PC-3 (cell line): ENCODE measurements around the gene TSHZ2. TPM values are rescaled to one million over a fixed set of nuclear protein-coding genes. Genes with fewer than 3 reads are reported as not detected.

Source experiments
- ATAC-seq: fragments of 200-7000 bp; cut with Tn5 transposase; 2 replicates; pipeline ENCODE4 v1.9.1; 2020; ENCODE audit warnings: mild to moderate bottlenecking, moderate library complexity
- BruUV-seq: library from RNA; stranded (reverse); fragments of 400-500 nt; replicated peaks from 2 replicates; lab custom pipeline; 2021; lab: Mats Ljungman, UMichigan
- CTCF ChIA-PET: fragments of 300-600 bp; sonication (Branson Sonifier 250); formaldehyde crosslinking; loops from one replicate; lab custom pipeline; 2022; ENCODE audit warnings: antibody characterized with exemption; lab: Charles Lee
- POLR2A ChIA-PET: fragments of 300-600 bp; sonication (Branson Sonifier 250); formaldehyde crosslinking; loops from one replicate; lab custom pipeline; 2022; ENCODE audit warnings: antibody characterized with exemption; ENCODE audit not compliant: unreplicated experiment; lab: Charles Lee
- DNase-seq: peaks from one replicate; pipeline ENCODE4 v3.0.0-alpha.2; 2015
- H2AFZ ChIP-seq: fragments of 300-600 bp; sonication (generic); 2 replicates; pipeline ENCODE4 v1.6.0; 2016; ENCODE audit warnings: antibody characterized with exemption, low read length
- H3F3A ChIP-seq: fragments of 300-600 bp; sonication (generic); one replicate; pipeline ENCODE4 v1.6.0; 2017; ENCODE audit warnings: antibody characterized with exemption, low read length, control low read depth, mild to moderate bottlenecking; ENCODE audit not compliant: unreplicated experiment
- H3K27ac ChIP-seq: fragments of 300-600 bp; sonication (generic); 2 replicates; pipeline ENCODE4 v1.5.1; 2016; ENCODE audit warnings: mild to moderate bottlenecking, low read length
- H3K27me3 ChIP-seq: fragments of 300-600 bp; sonication (generic); 2 replicates; pipeline ENCODE4 v1.6.1; 2016; ENCODE audit warnings: low read length, mixed read lengths
- H3K36me3 ChIP-seq: fragments of 300-600 bp; sonication (generic); 2 replicates; pipeline ENCODE4 v1.6.1; 2016; ENCODE audit warnings: low read depth, mixed run types, low read length, mixed read lengths
- H3K4me1 ChIP-seq: fragments of 300-600 bp; sonication (generic); 2 replicates; pipeline ENCODE4 v1.5.1; 2016; ENCODE audit warnings: low read length; ENCODE audit not compliant: insufficient read depth
- H3K4me2 ChIP-seq: fragments of 300-600 bp; sonication (generic); 2 replicates; pipeline ENCODE4 v1.6.0; 2016; ENCODE audit warnings: low read length
- H3K4me3 ChIP-seq: fragments of 300-600 bp; sonication (generic); 2 replicates; pipeline ENCODE4 v1.5.1; 2016; ENCODE audit warnings: mild to moderate bottlenecking, low read length, mixed read lengths
- H3K79me2 ChIP-seq: fragments of 300-600 bp; sonication (generic); 2 replicates; pipeline ENCODE4 v1.6.1; 2017; ENCODE audit warnings: low read length, mixed read lengths
- H3K9ac ChIP-seq: fragments of 300-600 bp; sonication (generic); 2 replicates; pipeline ENCODE4 v1.6.0; 2016; ENCODE audit warnings: mild to moderate bottlenecking, low read length
- H3K9me2 ChIP-seq: fragments of 300-600 bp; sonication (generic); replicated peaks from 2 replicates; pipeline ENCODE4 v1.6.1; 2016; ENCODE audit warnings: mixed run types, low read length, mixed read lengths
- H3K9me3 ChIP-seq: fragments of 300-600 bp; sonication (generic); 2 replicates; pipeline ENCODE4 v1.6.1; 2016; ENCODE audit warnings: low read length, mixed read lengths
- H4K20me1 ChIP-seq: fragments of 300-600 bp; sonication (generic); 2 replicates; pipeline ENCODE4 v1.6.1; 2016; ENCODE audit warnings: low read length, mixed read lengths
- CTCF ChIP-seq: fragments of 300-600 bp; sonication (generic); conservative IDR thresholded peaks from 2 replicates; pipeline ENCODE4 v1.5.1; 2017; ENCODE audit warnings: antibody characterized with exemption, low read depth, mild to moderate bottlenecking, low read length
- EZH2 ChIP-seq: fragments of 300-600 bp; sonication (generic); IDR thresholded peaks from one replicate; pipeline ENCODE4 v1.6.1; 2017; ENCODE audit warnings: antibody characterized with exemption, mild to moderate bottlenecking, low read length; ENCODE audit not compliant: unreplicated experiment
- EZH2phosphoT487 ChIP-seq: fragments of 300-600 bp; sonication (generic); IDR thresholded peaks from 2 replicates; pipeline ENCODE4 v1.6.1; 2018; ENCODE audit warnings: mild to moderate bottlenecking, antibody characterized with exemption, low read length, borderline replicate concordance
- intact Hi-C: fragments of 100-400 bp; cut with micrococcal nuclease; formaldehyde crosslinking; loops from 2 replicates; pipeline ENCODE4 v1.9.0; 2023
- total RNA-seq: library from RNA; depleted of rRNA; stranded (reverse); fragments of >200 nt; gene quantifications from 2 replicates; pipeline ENCODE4 v1.2.3, GENCODE V29; 2014

TSHZ2 gene
- total RNA-seq, 1 experiment from 2014 or later = not detected

GRCh38 chr20:53252002-53252401 lies 279.8 kb downstream of the TSHZ2 start:
- Histone ChIP-seq H3K9me2 (no peaks in the 10 kb centered on the region), H3K9me3 (no peaks in the 10 kb centered on the region), H3K4me2 (no peak overlapping the region), H3F3A (no peaks in the 10 kb centered on the region), H3K4me1 (no peaks in the 10 kb centered on the region), H3K27me3 (peaks cover 94% of the 10 kb centered on the region), H3K9ac (no peak overlapping the region), H3K27ac (no peak overlapping the region), H4K20me1 (no peaks in the 10 kb centered on the region), H3K36me3 (no peaks in the 10 kb centered on the region), H2AFZ (no peak overlapping the region), H3K4me3 (no peak overlapping the region), H3K79me2 (no peaks in the 10 kb centered on the region)
- ChIA-PET POLR2A (no interaction called here), CTCF (no interaction called here)
- DNase-seq (no peak), ATAC-seq (no peak)
- intact Hi-C loops = no loop called here
- BruUV-seq = no TSS peak
- TF ChIP-seq EZH2 = peak; percentile 20
- TF ChIP-seq CTCF = no peak
- TF ChIP-seq EZH2phosphoT487 = no peak

GRCh38 chr20:53253668-53254067 lies 281.5 kb downstream of the TSHZ2 start:
- Histone ChIP-seq H3K36me3 (no peaks in the 10 kb centered on the region), H3K9me2 (no peaks in the 10 kb centered on the region), H3K79me2 (no peaks in the 10 kb centered on the region), H3K4me2 (no peak overlapping the region), H4K20me1 (no peaks in the 10 kb centered on the region), H3K27me3 (peaks cover 98% of the 10 kb centered on the region), H3K4me3 (no peak overlapping the region), H3K9me3 (no peaks in the 10 kb centered on the region), H3F3A (no peaks in the 10 kb centered on the region), H3K9ac (no peak overlapping the region), H3K4me1 (no peaks in the 10 kb centered on the region), H2AFZ (no peak overlapping the region), H3K27ac (no peak overlapping the region)
- ChIA-PET POLR2A (no interaction called here), CTCF (no interaction called here)
- intact Hi-C loops = no loop called here
- ATAC-seq = no peak
- TF ChIP-seq EZH2 = no peak
- no peak for TF ChIP-seq CTCF
- TF ChIP-seq EZH2phosphoT487 = no peak
- DNase-seq = no peak
- no TSS peak for BruUV-seq

- no peaks in the 10 kb centered on the region for H3K79me2 ChIP-seq
- no peak overlapping the region for H3K9ac ChIP-seq
- H3K27me3 ChIP-seq = peaks cover 96% of the 10 kb centered on the region
- H3K36me3 ChIP-seq = no peaks in the 10 kb centered on the region
- H3K9me2 ChIP-seq = no peaks in the 10 kb centered on the region
- intact Hi-C loops = no loop called here
- no TSS peak for BruUV-seq
- no peaks in the 10 kb centered on the region for H3K9me3 ChIP-seq
- H3F3A ChIP-seq = no peaks in the 10 kb centered on the region
- H3K4me1 ChIP-seq = no peaks in the 10 kb centered on the region
- H4K20me1 ChIP-seq = no peaks in the 10 kb centered on the region
- no peak overlapping the region for H3K27ac ChIP-seq
- DNase-seq (no peak), ATAC-seq (no peak)
- TF ChIP-seq EZH2 = no peak
- no peak for TF ChIP-seq EZH2phosphoT487
- TF ChIP-seq CTCF = no peak
- ChIA-PET POLR2A (no interaction called here), CTCF (no interaction called here)
- H2AFZ ChIP-seq = no peak overlapping the region
- H3K4me3 ChIP-seq = no peak overlapping the region
- H3K4me2 ChIP-seq = no peak overlapping the region
Observed at GRCh38 chr20:53255102-53255710, 283.0 kb downstream of the TSHZ2 start.
